ENCODE measurements around the gene CLDN34.

The CLDN34 gene

GRCh38 chrX:9983441-9983840, 16.3 kb downstream of the CLDN34 start:
- DNase-seq = no peak

GRCh38 chrX:9983846-9984245, 16.7 kb downstream of the CLDN34 start:
- no peak for DNase-seq

- no peak for DNase-seq
Measured at GRCh38 chrX:9988762-9989161, 21.6 kb downstream of the CLDN34 start.

GRCh38 chrX:9992061-9992460, 24.9 kb downstream of the CLDN34 start:
- DNase-seq = no peak

GRCh38 chrX:9992724-9993123, 25.6 kb downstream of the CLDN34 start:
- no peak for DNase-seq

GRCh38 chrX:9995855-9996339, 28.7 kb downstream of the CLDN34 start:
- DNase-seq = no peak

GRCh38 chrX:9997041-9997440, 29.9 kb downstream of the CLDN34 start:
- no peak for DNase-seq

GRCh38 chrX:9997524-9997923, 30.4 kb downstream of the CLDN34 start:
- DNase-seq = no peak

GRCh38 chrX:10001496-10001895, 34.3 kb downstream of the CLDN34 start:
- DNase-seq = no peak

GRCh38 chrX:10004832-10005475, 37.8 kb downstream of the CLDN34 start:
- no peak for DNase-seq

- DNase-seq = no peak
Measured at GRCh38 chrX:10006086-10006485, 38.9 kb downstream of the CLDN34 start.

GRCh38 chrX:10006770-10007169, 39.6 kb downstream of the CLDN34 start:
- no peak for DNase-seq

GRCh38 chrX:10007621-10008020, 40.5 kb downstream of the CLDN34 start:
- no peak for DNase-seq

GRCh38 chrX:10008483-10009056, 41.4 kb downstream of the CLDN34 start:
- DNase-seq = no peak

- DNase-seq = no peak
Measured at GRCh38 chrX:10009741-10010140, 42.6 kb downstream of the CLDN34 start.

- DNase-seq = no peak
Measured at GRCh38 chrX:10010686-10011085, 43.5 kb downstream of the CLDN34 start.

GRCh38 chrX:10011261-10011931, 44.2 kb downstream of the CLDN34 start:
- no peak for DNase-seq

GRCh38 chrX:10011991-10012390, 44.8 kb downstream of the CLDN34 start:
- no peak for DNase-seq

- DNase-seq = peak; percentile 86
Measured at GRCh38 chrX:10014462-10015354, 47.5 kb downstream of the CLDN34 start.

- DNase-seq = no peak
Measured at GRCh38 chrX:10015355-10015722, 48.2 kb downstream of the CLDN34 start.

- no peak for DNase-seq
Measured at GRCh38 chrX:10015723-10016518, 48.8 kb downstream of the CLDN34 start.

- DNase-seq = no peak
Measured at GRCh38 chrX:10016519-10017132, 49.5 kb downstream of the CLDN34 start.

Measured in NCI-H2227 treated with DMSO at 0.1 percent for 48 hours (cell line).